A549 (cell line): ENCODE data around the gene NSL1. TPM values are rescaled to one million over a fixed set of nuclear protein-coding genes. Genes with fewer than 3 reads are reported as not detected.

Experiments used
- ATAC-seq, 2 experiments: fragments of 200-7000 bp in 1 of 2; fragments of >200 bp in 1 of 2; cut with Nextera tagmentation in 1 of 2; cut with Tn5 transposase in 1 of 2; 3 replicates each; pipeline versions ENCODE4 v1.8.0 to v1.9.1; 2018 to 2020; ENCODE audit warnings: mild to moderate bottlenecking in 1 of 2, moderate library complexity in 1 of 2
- CTCF ChIA-PET: fragments of 300-600 bp; sonication (Branson Sonifier 250); formaldehyde crosslinking; extraction: SDS; loops from one replicate; lab custom pipeline; 2021; ENCODE audit warnings: antibody characterized with exemption, inconsistent platforms; lab: Yijun Ruan, JAX
- POLR2A ChIA-PET: fragments of 350-600 bp; formaldehyde crosslinking; extraction: SDS; loops from one replicate; lab custom pipeline; 2021; ENCODE audit warnings: antibody characterized with exemption, inconsistent platforms; lab: Yijun Ruan, JAX
- DNase-seq, 2 experiments: peaks; one replicate each; pipeline versions ENCODE4 v3.0.0 to v3.0.0-alpha.2; 2011 to 2016; ENCODE audit warnings: low read depth in 1 of 2, low spot score in 1 of 2
- FAIRE-seq: peaks from 2 replicates; lab custom pipeline; 2011; peaks lifted over from hg19 to GRCh38; lab: Jason Lieb, UNC
- H3K27ac ChIP-seq, 2 experiments: fragments of >200 bp; sonication (Bioruptor Twin); formaldehyde crosslinking; 3 replicates each; pipeline ENCODE4 v1.5.1; 2016 to 2017
- H3K4me1 ChIP-seq: fragments of >200 bp; sonication (Bioruptor Twin); formaldehyde crosslinking; 3 replicates; pipeline ENCODE4 v1.6.1; 2016
- H3K4me2 ChIP-seq: fragments of >200 bp; sonication (Bioruptor Twin); formaldehyde crosslinking; 3 replicates; pipeline ENCODE4 v1.6.1; 2016
- H3K4me3 ChIP-seq: fragments of >200 bp; sonication (Bioruptor Twin); formaldehyde crosslinking; 3 replicates; pipeline ENCODE4 v1.5.1; 2016
- H3K9me3 ChIP-seq: fragments of >200 bp; sonication (Bioruptor Twin); formaldehyde crosslinking; 3 replicates; pipeline ENCODE4 v1.6.1; 2016
- BCL3 ChIP-seq: fragments of >200 bp; sonication (Bioruptor Twin); formaldehyde crosslinking; IDR thresholded peaks from 3 replicates; pipeline ENCODE4 v1.6.1; 2016
- CBX2 ChIP-seq: fragments of 200-600 bp; sonication (generic); IDR thresholded peaks from 2 replicates; pipeline ENCODE4 v1.6.1; 2016; ENCODE audit warnings: low read depth, mild to moderate bottlenecking, borderline replicate concordance
- CBX8 ChIP-seq: fragments of 200-600 bp; sonication (generic); IDR thresholded peaks from 2 replicates; pipeline ENCODE4 v1.6.1; 2016
- CTCF ChIP-seq: fragments of >200 bp; sonication (Bioruptor Twin); formaldehyde crosslinking; IDR thresholded peaks from 3 replicates; pipeline ENCODE4 v1.5.1; 2016
- EHF ChIP-seq: fragments of 250-450 bp; sonication (Bioruptor Pico); IDR thresholded peaks from 2 replicates; pipeline ENCODE4 v1.5.0; 2020; ENCODE audit warnings: mild to moderate bottlenecking
- EP300 ChIP-seq, 2 experiments: fragments of >200 bp; sonication (Bioruptor Twin); formaldehyde crosslinking; IDR thresholded peaks; 2 replicates in 1 of 2; 3 replicates in 1 of 2; pipeline ENCODE4 v1.6.1; 2016 to 2017
- ESRRA ChIP-seq: fragments of 150-350 bp; IDR thresholded peaks from 2 replicates; pipeline ENCODE4 v1.6.1; 2014; ENCODE audit warnings: mild to moderate bottlenecking, low read length, borderline replicate concordance
- FOSB ChIP-seq: fragments of 250-450 bp; sonication (Bioruptor Pico); IDR thresholded peaks from 2 replicates; pipeline ENCODE4 v1.5.0; 2020; ENCODE audit warnings: mild to moderate bottlenecking, moderate library complexity
- HDAC2 ChIP-seq: fragments of 200-600 bp; sonication (generic); IDR thresholded peaks from 2 replicates; pipeline ENCODE4 v1.6.1; 2016
- HMGXB4 ChIP-seq: fragments of 250-450 bp; sonication (Bioruptor Pico); IDR thresholded peaks from 2 replicates; pipeline ENCODE4 v1.5.0; 2021; ENCODE audit warnings: mild to moderate bottlenecking, moderate library complexity, borderline replicate concordance
- HOXA7 ChIP-seq: fragments of 250-450 bp; sonication (Bioruptor Pico); IDR thresholded peaks from 2 replicates; pipeline ENCODE4 v1.5.0; 2020; ENCODE audit warnings: mild to moderate bottlenecking, moderate library complexity
- HOXB13 ChIP-seq: fragments of 250-450 bp; sonication (Bioruptor Pico); IDR thresholded peaks from 2 replicates; pipeline ENCODE4 v1.5.0; 2020; ENCODE audit warnings: low read depth, mild to moderate bottlenecking, moderate library complexity
- HOXB5 ChIP-seq: fragments of 250-450 bp; sonication (Bioruptor Pico); IDR thresholded peaks from 2 replicates; pipeline ENCODE4 v1.5.0; 2020; ENCODE audit warnings: mild to moderate bottlenecking, moderate library complexity
- MAFK ChIP-seq: fragments of 450-650 bp; IDR thresholded peaks from 2 replicates; pipeline ENCODE4 v1.6.1; 2014; ENCODE audit not compliant: partially characterized antibody
- MYC ChIP-seq: IDR thresholded peaks from 2 replicates; pipeline ENCODE4 v1.6.1; 2012; ENCODE audit warnings: mild to moderate bottlenecking, inconsistent platforms, low read length, improper control_type of control experiment, borderline replicate concordance
- PBX3 ChIP-seq: IDR thresholded peaks from 2 replicates; pipeline ENCODE4 v1.6.1; 2012
- PHF8 ChIP-seq: fragments of 200-600 bp; sonication (generic); IDR thresholded peaks from 2 replicates; pipeline ENCODE4 v1.6.1; 2016; ENCODE audit warnings: low read depth, mild to moderate bottlenecking, antibody characterized with exemption, moderate library complexity, borderline replicate concordance
- POLR2AphosphoS2 ChIP-seq: conservative IDR thresholded peaks from 2 replicates; pipeline ENCODE4 v1.6.1; 2012; ENCODE audit warnings: low read length, improper control_type of control experiment, inconsistent platforms
- RAD21 ChIP-seq, 2 experiments: fragments of >200 bp in 1 of 2; sonication (Bioruptor Twin) in 1 of 2; formaldehyde crosslinking in 1 of 2; IDR thresholded peaks in 1 of 2; conservative IDR thresholded peaks in 1 of 2; 2 replicates in 1 of 2; 3 replicates in 1 of 2; pipeline ENCODE4 v1.6.1; 2012 to 2018; ENCODE audit warnings: inconsistent platforms in 1 of 2
- SMC3 ChIP-seq: fragments of >200 bp; sonication (Bioruptor Twin); formaldehyde crosslinking; IDR thresholded peaks from 3 replicates; pipeline ENCODE4 v1.6.1; 2018; ENCODE audit warnings: inconsistent platforms
- TFCP2L1 ChIP-seq: fragments of 250-450 bp; sonication (Bioruptor Pico); IDR thresholded peaks from 2 replicates; pipeline ENCODE4 v1.5.0; 2021; ENCODE audit warnings: mild to moderate bottlenecking
- WGBS: methylation state at CpG from one replicate; pipeline ENCODE4 v1.1.6; 2017; ENCODE audit errors: missing lambda C conversion rate; 5-methylcytosine and 5-hydroxymethylcytosine counted together
- polyA plus RNA-seq, 4 experiments: library from polyadenylated mRNA; depleted of rRNA in 3 of 4; stranded (reverse); fragments of >200 nt; fragmentation: RNase III in 1 of 4; extraction: RNeasy Plus Mini Kit Qiagen cat#74134 plus additional on column Dnase treatment in 1 of 4; gene quantifications; 2 replicates in 3 of 4; 3 replicates in 1 of 4; pipeline ENCODE4 v1.2.3, GENCODE V29; 2011 to 2017

NSL1 gene
- polyA plus RNA-seq, 2 of the 4 experiments (the other 2 are of a cell fraction), result 44.9 to 47.9 TPM

GRCh38 chr1:212718499-212718898 lies 73.1 kb downstream of the NSL1 start:
- Histone ChIP-seq H3K27ac (no peak overlapping the region), H3K9me3 (no peaks in the 10 kb centered on the region), H3K4me3 (no peak overlapping the region), H3K4me1 (peaks cover 22% of the 10 kb centered on the region), H3K4me2 (no peak overlapping the region)
- ATAC-seq (peak; percentile 35 to 40; a peak in 2 of 6 replicates), FAIRE-seq (no peak), DNase-seq (peak in 1 of 2 experiments; percentile 32)
- TF ChIP-seq EP300 (IDR thresholded peaks at IDR 0.05) (no peak), HOXB13 (CRISPR knock-in tag) (no peak), RAD21 (conservative IDR thresholded peaks at IDR 0.05 in 1 of 2, IDR thresholded peaks at IDR 0.05 in 1 of 2) (peak; percentile 32 to 46; a peak in 3 of 5 replicates)
- ChIA-PET POLR2A (no interaction called here), CTCF (interaction anchor here (0.7 to 1.0 kb wide), 4 partner anchors 17 to 54 kb away, joined by 3 to 6 read pairs (median 4); no protein-coding TSS in a partner anchor)
- WGBS, result 33% methylated on average over 4 of the region's 4 CpGs

GRCh38 chr1:212716161-212716560 lies 75.4 kb downstream of the NSL1 start:
- ATAC-seq, result no peak
- FAIRE-seq, result no peak
- Histone ChIP-seq H3K4me3 (no peak overlapping the region), H3K27ac (no peak overlapping the region), H3K9me3 (no peaks in the 10 kb centered on the region), H3K4me1 (peaks cover 8% of the 10 kb centered on the region), H3K4me2 (no peak overlapping the region)
- TF ChIP-seq CBX8 (no peak), HOXB5 (CRISPR knock-in tag) (no peak), HMGXB4 (CRISPR knock-in tag) (no peak), MYC (no peak), SMC3 (no peak), MAFK (no peak), HDAC2 (no peak), TFCP2L1 (CRISPR knock-in tag) (no peak), PBX3 (no peak), PHF8 (no peak), CBX2 (no peak), CTCF (no peak), BCL3 (no peak), EHF (CRISPR knock-in tag) (no peak), POLR2AphosphoS2 (no peak), FOSB (CRISPR knock-in tag) (no peak), ESRRA (no peak), HOXA7 (CRISPR knock-in tag) (no peak)
- CTCF ChIA-PET, result interaction anchor here (0.7 to 1.4 kb wide), 3 partner anchors 34 to 51 kb away, joined by 4 to 6 read pairs (median 4); no protein-coding TSS in a partner anchor
- no peak for DNase-seq
- 33% methylated on average over 1 of the region's 1 CpG for WGBS
- POLR2A ChIA-PET, result no interaction called here
